Stimulated activated CD4-positive, alpha-beta T cell treated with anti-CD3 and anti-CD28 coated beads, TNF-alpha, amount 100 ng/mL, for 48 hours (primary cell): ENCODE results near the gene CBFA2T2.
A peak's percentile ranks its signal among the peaks of the same experiment; 100 is the strongest.

Source experiments
- DNase-seq, 3 donors: peaks; one replicate each; pipeline ENCODE4 v3.0.0-alpha.2; 2020; ENCODE audit warnings: low read depth in 3 of 3

Gene CBFA2T2

DNA sequence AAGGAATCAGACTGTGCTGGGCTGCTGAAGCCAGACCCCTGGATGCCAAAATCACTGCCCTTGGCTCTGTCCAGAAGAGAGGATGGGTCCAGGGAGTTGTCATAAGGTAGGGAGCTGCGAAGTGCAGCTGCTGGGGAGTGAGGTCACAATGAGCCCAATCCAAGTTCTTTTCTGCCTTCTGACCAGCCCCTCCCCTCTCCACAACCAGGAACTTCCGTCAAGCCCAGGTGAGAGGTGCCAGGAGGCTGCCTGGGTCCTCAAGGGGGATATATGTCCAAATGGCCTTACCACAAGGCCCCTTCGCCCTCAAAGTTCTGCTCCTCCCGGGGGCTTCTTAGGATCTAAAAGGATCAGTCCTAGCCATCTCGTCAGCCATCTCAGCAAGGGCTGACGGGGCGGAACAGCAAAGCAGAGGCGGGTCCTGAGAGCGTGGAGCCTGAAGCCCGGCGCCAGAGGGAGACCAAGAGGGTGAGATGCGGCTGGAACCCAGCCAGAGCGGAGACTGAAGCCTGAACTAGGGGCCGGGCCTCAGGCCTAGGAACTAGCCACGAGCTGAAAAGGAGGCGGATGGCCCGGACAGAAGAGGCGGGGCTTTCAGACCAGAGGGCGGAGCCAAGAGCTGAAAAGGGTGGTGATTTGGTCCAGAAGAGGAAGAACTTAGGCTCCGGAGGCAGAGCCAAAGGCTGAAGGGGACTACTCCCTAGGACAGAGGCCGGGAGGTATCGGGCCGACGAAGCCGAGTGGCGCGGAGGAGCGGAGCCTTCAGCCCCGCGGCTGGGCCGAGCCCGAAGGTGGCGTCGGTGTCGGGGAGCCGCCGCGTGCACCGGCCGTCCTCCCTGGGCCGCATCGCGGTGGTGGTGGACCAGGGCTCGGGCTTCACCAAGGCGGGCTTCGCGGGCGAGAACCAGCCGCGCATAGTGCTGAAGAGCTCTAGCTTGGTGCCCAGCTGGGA lies 176.7 kb downstream of the CBFA2T2 start, which contains the start of gene ACTL10:
ACTL10 (plus strand) TSS at position 651 of the 952 bp plus-strand sequence. CDS start 555 bp downstream, outside the sequence.
- peak; percentile 72 to 84 (median 80) for DNase-seq

DNA sequence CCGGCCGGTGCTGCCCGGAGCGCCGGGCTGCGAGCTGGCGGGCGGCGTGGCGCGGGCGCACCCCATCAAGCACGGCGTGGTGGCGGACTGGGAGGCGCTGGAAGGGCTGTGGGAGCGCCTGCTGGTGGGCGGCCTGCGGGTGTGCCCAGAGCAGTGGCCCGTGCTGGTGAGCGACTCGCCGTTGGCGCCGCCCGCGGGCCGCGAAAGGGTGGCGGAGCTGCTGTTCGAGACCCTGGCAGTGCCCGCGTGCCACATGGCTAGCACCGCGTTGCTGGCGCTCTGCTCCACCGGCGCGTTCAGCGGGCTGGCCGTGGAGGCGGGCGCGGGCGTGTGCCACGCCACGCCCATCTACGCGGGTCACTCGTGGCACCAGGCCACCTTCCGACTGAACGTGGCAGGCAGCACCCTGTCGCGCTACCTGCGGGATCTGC lies 177.4 kb downstream of the CBFA2T2 start:
- no peak for DNase-seq

DNA sequence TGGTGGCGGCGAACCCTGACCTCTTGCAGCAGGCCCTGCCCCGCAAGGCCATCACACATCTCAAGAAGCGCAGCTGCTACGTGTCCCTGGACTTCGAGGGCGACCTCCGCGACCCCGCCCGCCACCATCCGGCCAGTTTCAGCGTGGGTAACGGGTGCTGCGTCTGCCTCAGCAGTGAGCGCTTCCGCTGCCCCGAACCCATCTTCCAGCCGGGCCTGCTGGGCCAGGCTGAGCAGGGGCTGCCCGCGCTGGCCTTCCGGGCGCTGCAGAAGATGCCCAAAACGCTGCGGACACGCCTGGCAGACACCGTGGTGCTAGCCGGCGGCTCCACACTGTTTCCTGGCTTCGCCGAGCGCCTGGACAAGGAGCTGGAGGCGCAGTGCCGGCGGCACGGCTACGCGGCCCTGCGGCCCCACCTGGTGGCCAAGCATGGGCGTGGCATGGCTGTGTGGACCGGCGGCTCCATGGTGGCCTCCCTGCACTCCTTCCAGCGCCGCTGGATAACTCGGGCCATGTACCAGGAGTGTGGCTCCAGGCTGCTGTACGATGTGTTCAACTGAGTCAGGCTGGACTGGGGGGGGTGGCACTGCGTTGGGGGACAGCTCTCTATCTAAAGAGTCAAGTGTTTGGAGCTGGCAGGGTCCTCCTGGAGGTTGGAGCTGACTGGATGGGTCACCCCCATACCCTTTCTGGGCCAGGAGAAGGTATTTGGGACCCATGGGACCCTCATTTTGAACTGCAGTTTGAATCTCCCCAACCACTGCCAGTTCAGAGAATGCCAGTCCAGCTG lies 178.0 kb downstream of the CBFA2T2 start:
- peak; percentile 63 to 74 (median 68) for DNase-seq

DNA sequence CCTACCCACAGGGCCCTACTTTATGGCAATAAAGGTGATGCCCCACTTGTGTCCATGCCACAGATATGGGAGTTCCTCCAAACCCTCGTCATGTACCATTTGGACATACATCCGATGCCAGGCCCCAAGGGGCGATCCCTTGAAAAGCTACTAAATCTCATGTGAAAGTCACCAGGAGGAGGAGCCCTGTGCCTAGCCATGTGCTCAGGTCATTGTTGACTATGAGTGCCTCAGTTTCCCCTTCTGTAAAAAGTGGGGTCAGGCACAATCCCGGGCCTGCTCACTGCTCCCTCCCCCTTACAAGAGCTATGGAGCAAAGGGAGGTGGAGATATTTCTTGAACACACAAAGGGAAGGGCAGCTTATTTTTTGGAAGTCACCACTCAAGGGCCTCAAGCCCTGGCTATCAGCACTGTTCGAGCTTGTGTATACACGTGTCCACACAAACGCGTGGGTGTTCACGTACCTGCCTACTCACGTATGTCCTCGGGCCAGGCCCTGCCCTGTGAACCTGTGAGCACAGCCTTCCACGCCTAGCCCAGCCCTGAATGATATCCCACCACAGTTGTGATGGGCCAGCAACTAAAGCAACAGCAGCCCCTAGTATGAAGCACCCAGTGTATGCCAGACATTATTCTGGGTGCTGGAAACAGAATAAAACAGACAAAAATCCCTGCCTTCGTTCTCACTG lies 178.7 kb downstream of the CBFA2T2 start:
- no peak for DNase-seq

- no peak for DNase-seq
Measured at GRCh38 chr20:33669224-33669623, 179.3 kb downstream of the CBFA2T2 start.

DNA sequence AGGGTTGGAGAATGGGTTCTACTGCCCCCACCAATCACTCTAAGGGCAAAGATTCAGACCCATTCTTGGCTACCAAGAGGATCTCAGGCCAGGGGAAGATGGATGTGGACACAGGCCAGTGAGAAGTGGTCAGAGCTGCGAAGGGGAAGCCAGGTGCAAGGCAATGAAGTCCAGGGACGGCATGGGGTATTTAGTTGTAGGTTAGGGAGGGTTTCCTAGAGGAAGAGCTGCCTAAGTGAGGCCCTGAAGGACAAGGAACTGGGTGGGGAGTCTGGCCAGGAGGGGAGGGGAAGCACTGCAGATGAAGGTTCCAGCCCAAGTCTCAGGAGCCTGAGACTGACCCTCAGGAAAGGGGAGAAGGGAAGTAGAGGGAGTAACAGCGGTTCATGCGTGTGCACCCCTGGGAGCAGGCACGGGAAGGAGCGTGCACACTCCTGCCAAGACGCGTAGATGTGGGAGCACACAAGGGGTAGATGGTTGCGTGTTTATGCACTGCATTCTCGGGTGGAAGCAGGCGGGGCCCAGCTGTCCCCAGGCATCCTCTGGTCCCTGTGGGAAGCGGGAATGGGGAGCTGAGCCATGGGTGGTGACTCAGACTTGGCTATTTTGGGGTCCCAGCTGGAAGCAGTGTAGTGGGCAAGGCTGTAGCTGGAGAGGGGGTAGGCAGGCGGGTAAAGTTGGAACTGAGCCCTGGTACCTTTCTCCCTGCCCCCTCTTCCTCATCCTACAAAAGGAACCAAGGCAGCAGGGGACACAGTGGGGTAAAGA lies 180.2 kb downstream of the CBFA2T2 start:
- no peak for DNase-seq

- DNase-seq, result no peak
Measured at GRCh38 chr20:33670715-33671499, 181.0 kb downstream of the CBFA2T2 start.

- no peak for DNase-seq
Measured at GRCh38 chr20:33671573-33672288, 181.8 kb downstream of the CBFA2T2 start.

- no peak for DNase-seq
Measured at GRCh38 chr20:33672426-33673113, 182.7 kb downstream of the CBFA2T2 start.

DNA sequence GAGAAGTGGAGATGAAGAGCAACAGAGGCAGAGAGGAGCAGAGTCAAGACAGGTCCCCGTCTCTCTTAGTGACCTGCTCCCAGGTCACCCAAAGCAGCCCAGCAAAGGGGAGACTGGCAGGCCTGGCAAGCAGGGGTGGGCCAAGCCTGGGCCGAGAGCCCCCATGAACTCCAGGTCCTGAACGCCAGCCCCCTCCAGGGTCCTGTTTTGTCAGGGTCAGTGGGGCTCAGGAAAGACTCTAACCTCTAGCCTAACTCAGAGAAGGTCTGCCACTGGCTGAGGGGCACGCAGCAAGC lies 183.2 kb downstream of the CBFA2T2 start:
- DNase-seq, result no peak

DNA sequence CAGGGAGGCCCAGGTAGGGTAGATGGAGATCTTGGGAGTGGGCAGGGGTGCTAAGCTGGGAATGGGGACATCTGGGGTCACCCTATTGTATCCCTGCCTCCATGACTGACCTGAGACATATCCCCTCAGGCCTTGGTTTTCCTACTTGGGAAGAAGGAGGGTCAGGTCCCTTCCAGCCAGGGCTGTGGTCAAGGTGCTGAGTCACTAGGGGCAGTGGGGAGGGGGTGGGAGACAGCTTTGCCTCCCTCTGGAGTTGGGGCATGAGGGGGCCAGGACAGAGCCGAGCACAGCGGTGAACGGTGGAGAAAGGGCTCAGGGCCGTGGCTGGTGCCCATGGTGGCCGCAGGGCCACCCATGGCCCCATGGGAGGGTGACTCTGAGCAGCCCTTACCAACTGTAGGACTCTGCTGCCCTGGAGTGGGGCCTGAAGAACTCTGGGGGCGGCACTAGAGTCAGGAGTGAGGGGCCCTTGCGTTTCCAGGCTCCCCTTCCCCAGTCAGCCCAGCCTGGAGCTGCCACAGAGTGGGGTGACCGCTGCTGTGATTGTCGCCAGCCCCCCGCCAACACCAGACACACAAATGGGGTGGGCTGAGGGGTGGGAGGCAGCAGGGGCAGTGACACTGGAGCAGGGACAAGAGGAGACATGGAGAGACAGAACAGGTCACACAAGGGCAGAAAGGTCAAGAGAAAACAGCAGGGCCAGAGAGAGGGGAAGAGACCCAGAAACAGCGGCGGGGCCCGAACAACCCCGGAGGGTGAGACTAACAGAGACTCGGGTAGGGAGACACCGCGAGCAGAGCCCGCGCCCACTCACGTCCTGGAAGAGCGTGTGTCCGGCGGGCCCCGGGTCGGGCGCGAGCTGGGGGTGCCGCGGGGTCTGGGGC lies 183.8 kb downstream of the CBFA2T2 start:
- no peak for DNase-seq

GRCh38 chr20:33674294-33675135 lies 184.6 kb downstream of the CBFA2T2 start, which contains the start of gene NECAB3:
TSS of gene NECAB3 (minus strand) at chr20:33674428. CDS start at chr20:33674352, 76 bp downstream.
- DNase-seq, result peak in 2 of 3 donors; percentile 53 to 61

DNA sequence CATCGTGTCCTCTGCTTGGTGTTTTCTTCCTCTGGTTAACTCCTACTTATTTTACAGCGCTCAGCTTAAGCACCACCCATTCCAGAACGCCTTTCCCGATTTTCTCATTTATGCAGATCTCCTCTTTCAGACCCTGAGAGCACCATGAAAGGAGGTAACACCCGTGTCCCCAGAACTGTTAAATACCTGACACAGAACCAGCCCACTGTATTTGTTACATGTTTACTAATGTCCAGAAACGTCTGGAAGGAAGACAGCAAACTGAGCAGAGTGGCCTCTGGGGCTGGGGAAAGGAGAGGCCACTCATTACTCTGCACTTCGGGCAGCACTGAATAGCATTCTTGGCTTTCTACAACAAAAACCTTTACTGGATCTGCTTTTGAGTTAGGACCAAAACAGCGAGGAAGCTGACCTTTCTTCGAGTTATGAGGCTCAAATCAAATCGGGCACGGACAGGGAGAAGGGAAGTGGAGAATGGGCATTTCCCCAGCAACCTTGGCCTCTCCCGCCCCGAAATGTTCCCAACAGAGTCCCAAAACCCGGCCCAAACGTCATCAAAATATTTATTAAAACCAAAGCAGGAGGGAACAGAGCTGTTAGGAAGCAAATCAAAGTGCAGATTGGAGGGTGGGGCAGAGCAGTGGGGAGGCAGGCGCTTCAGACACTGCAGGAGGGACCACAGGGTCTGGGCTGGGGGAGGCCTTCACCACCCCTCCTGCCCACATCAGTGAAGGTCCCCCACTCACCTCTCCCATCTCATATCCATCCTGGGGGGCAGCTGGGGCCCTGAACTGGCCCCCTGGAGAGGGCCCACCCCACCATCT lies 185.5 kb downstream of the CBFA2T2 start:
- DNase-seq, result no peak

DNA sequence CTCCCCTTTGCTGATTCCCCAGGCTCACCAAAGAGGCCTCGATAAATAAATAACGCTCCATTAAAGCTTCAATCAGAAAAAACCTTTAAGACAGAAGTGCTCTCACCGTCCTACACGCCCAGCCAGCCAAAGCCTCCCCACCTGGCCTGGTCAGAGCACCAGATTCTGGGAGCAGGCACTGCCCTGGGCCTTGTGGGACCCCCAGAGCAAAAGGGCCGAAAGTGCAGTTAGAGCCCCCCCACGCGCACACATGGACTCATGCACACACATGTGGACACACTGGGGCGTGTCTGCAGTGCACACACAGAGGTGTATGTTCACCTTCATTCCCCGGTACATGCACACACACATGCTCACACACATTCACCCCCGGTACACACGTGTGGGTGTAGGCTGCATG lies 186.2 kb downstream of the CBFA2T2 start:
- DNase-seq, result no peak

GRCh38 chr20:33676652-33677645 lies 187.1 kb downstream of the CBFA2T2 start:
- DNase-seq, result no peak
